NAMALWA (cell line): ENCODE results near the gene PHLDB3.
"Not testable (repeated sequence)": the region's sequence is repeated elsewhere in the genome, so short reads cannot be mapped to it uniquely, and the experiment has no call there.

Experiments
- DNase-seq: peaks from one replicate; pipeline ENCODE4 v3.0.0-alpha.2; 2015; ENCODE audit warnings: low spot score

The PHLDB3 gene

GRCh38 chr19:43527860-43528622 lies 23.5 kb upstream of the PHLDB3 start:
- DNase-seq = no peak

GRCh38 chr19:43526884-43527859 lies 22.6 kb upstream of the PHLDB3 start, which contains the start of gene ETHE1:
ETHE1 (minus strand) TSS chr19:43527201; CDS start chr19:43527177, 24 bp downstream.
- peak; percentile 59 for DNase-seq

- no peak for DNase-seq
These were observed 21.6 kb upstream of the PHLDB3 start for GRCh38 chr19:43525836-43526771.

- DNase-seq = no peak
These were observed 20.6 kb upstream of the PHLDB3 start for GRCh38 chr19:43524922-43525835.

- not testable (repeated sequence) for DNase-seq
These were observed 19.1 kb upstream of the PHLDB3 start for GRCh38 chr19:43523696-43524095.

- no peak for DNase-seq
These were observed 18.4 kb upstream of the PHLDB3 start for GRCh38 chr19:43522929-43523328.

- DNase-seq = peak; percentile 84
These were observed 15.0 kb upstream of the PHLDB3 start for GRCh38 chr19:43519436-43520088.

- no peak for DNase-seq
These were observed 13.5 kb upstream of the PHLDB3 start for GRCh38 chr19:43518051-43518450.

- not testable (repeated sequence) for DNase-seq
These were observed 7.9 kb upstream of the PHLDB3 start for GRCh38 chr19:43512399-43512798.

GRCh38 chr19:43511324-43511723 lies 6.8 kb upstream of the PHLDB3 start:
- no peak for DNase-seq

GRCh38 chr19:43510713-43511112 lies 6.2 kb upstream of the PHLDB3 start:
- DNase-seq = no peak

- DNase-seq = no peak
These were observed 3.3 kb upstream of the PHLDB3 start for GRCh38 chr19:43507880-43508279.

- no peak for DNase-seq
These were observed 2.1 kb upstream of the PHLDB3 start for GRCh38 chr19:43506629-43507028.

GRCh38 chr19:43505941-43506340 lies 1.4 kb upstream of the PHLDB3 start:
- DNase-seq = no peak

- DNase-seq = no peak
These were observed 575 bp upstream of the PHLDB3 start for GRCh38 chr19:43505186-43505456.

GRCh38 chr19:43503501-43504425 lies 783 bp downstream of the PHLDB3 start:
- DNase-seq = peak; percentile 97

- no peak for DNase-seq
These were observed 2.0 kb downstream of the PHLDB3 start for GRCh38 chr19:43502419-43502976.

GRCh38 chr19:43501661-43502418 lies 2.7 kb downstream of the PHLDB3 start:
- DNase-seq = no peak
